A673 (cell line): ENCODE results near the gene CTSW. TPM values are rescaled to one million over a fixed set of nuclear protein-coding genes. Genes with fewer than 3 reads are reported as not detected.

Source experiments
- BruUV-seq: library from RNA; stranded (reverse); fragments of 400-500 nt; replicated peaks from 2 replicates; lab custom pipeline; 2021; lab: Mats Ljungman, UMichigan
- CTCF ChIA-PET: fragments of 300-600 bp; sonication (Branson Sonifier 250); formaldehyde crosslinking; loops from one replicate; lab custom pipeline; 2022; ENCODE audit warnings: antibody characterized with exemption; lab: Charles Lee
- POLR2A ChIA-PET: fragments of 300-600 bp; sonication (Branson Sonifier 250); formaldehyde crosslinking; loops from one replicate; lab custom pipeline; 2022; ENCODE audit warnings: antibody characterized with exemption; ENCODE audit not compliant: low non-redundant PET; lab: Charles Lee
- DNase-seq: peaks from one replicate; pipeline ENCODE4 v3.0.0-alpha.2; 2015; ENCODE audit warnings: low spot score
- H3K27ac ChIP-seq: fragments of 200-600 bp; sonication (generic); 2 replicates; pipeline ENCODE4 v1.5.1; 2016; ENCODE audit warnings: mixed run types, low read depth, mild to moderate bottlenecking, mixed read lengths, antibody characterized with exemption, low read length; ENCODE audit not compliant: poor library complexity, severe bottlenecking
- H3K27me3 ChIP-seq: fragments of 200-600 bp; sonication (generic); replicated peaks from 2 replicates; pipeline ENCODE4 v1.6.1; 2017; ENCODE audit warnings: mixed run types, low read depth, mild to moderate bottlenecking, mixed read lengths, antibody characterized with exemption, low read length; ENCODE audit not compliant: insufficient read depth, poor library complexity
- H3K36me3 ChIP-seq: fragments of 200-600 bp; sonication (generic); 2 replicates; pipeline ENCODE4 v1.6.1; 2016; ENCODE audit warnings: mixed run types, mild to moderate bottlenecking, mixed read lengths, antibody characterized with exemption, low read length; ENCODE audit not compliant: insufficient read depth, poor library complexity, severe bottlenecking
- H3K4me1 ChIP-seq: fragments of 200-600 bp; sonication (generic); 2 replicates; pipeline ENCODE4 v1.6.1; 2017; ENCODE audit warnings: mixed run types, mild to moderate bottlenecking, mixed read lengths, antibody characterized with exemption, low read length; ENCODE audit not compliant: insufficient read depth, poor library complexity, severe bottlenecking
- H3K4me3 ChIP-seq: fragments of 200-600 bp; sonication (generic); 2 replicates; pipeline ENCODE4 v1.5.1; 2016; ENCODE audit warnings: low read depth, mixed run types, mild to moderate bottlenecking, mixed read lengths, low read length; ENCODE audit not compliant: poor library complexity, severe bottlenecking
- H3K9me3 ChIP-seq: fragments of 200-600 bp; sonication (generic); 2 replicates; pipeline ENCODE4 v1.6.1; 2016; ENCODE audit warnings: mixed run types, low read depth, mild to moderate bottlenecking, mixed read lengths, antibody characterized with exemption, low read length; ENCODE audit not compliant: poor library complexity, severe bottlenecking
- EZH2 ChIP-seq: fragments of 200-600 bp; sonication (generic); IDR thresholded peaks from 2 replicates; pipeline ENCODE4 v1.6.1; 2017; ENCODE audit warnings: borderline replicate concordance, low read depth, mild to moderate bottlenecking, mixed read lengths, antibody characterized with exemption, low read length; ENCODE audit not compliant: poor library complexity, severe bottlenecking
- intact Hi-C: fragments of 100-400 bp; cut with micrococcal nuclease; formaldehyde crosslinking; loops from one replicate; pipeline ENCODE4 v1.10.0; 2022; ENCODE audit not compliant: unreplicated experiment
- total RNA-seq: library from RNA; stranded (reverse); gene quantifications from 2 replicates; pipeline ENCODE4 v1.2.3, GENCODE V29; 2021
- TF ChIP-seq, protein P1 (sequence below): fragments of 300-800, 200-600 bp; sonication (generic); conservative IDR thresholded peaks from 2 replicates; pipeline ENCODE4 v1.5.1; 2017; ENCODE audit warnings: low read depth, mild to moderate bottlenecking, antibody characterized with exemption, low read length, moderate library complexity, mixed read lengths

Gene CTSW
- total RNA-seq, 1 experiment from 2014 or later = not detected

DNA sequence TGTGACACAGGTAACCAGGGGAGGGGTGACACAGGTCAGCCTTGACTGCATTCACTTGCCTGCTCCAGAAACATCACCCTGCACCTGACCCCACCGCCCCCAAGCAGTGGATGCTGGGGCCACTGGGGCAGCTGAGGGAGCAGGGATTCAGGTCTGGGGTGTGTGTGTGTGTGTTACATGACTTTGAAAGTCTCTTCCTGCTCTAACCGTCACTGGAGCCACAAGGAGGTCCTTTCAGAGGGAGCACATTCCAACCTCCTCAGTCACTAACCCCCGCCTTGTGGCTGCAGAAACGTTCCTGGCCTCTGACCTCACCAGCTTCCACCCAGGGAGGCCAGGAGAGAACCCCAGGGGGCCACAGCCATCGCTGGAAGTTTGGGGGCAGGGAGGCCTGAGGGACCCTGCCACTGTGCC lies 23.4 kb downstream of the CTSW start:
- intact Hi-C loops = no loop called here
- CTCF ChIA-PET = no interaction called here
- no TSS peak for BruUV-seq
- H3K9me3 ChIP-seq = no peaks in the 10 kb centered on the region
- H3K27me3 ChIP-seq = no peaks in the 10 kb centered on the region
- H3K4me3 ChIP-seq = no peak overlapping the region
- DNase-seq = no peak
- H3K4me1 ChIP-seq = peaks cover 6% of the 10 kb centered on the region
- POLR2A ChIA-PET = no interaction called here
- H3K27ac ChIP-seq = no peak overlapping the region
- TF ChIP-seq EZH2 = no peak
- TF ChIP-seq, protein P1, sequence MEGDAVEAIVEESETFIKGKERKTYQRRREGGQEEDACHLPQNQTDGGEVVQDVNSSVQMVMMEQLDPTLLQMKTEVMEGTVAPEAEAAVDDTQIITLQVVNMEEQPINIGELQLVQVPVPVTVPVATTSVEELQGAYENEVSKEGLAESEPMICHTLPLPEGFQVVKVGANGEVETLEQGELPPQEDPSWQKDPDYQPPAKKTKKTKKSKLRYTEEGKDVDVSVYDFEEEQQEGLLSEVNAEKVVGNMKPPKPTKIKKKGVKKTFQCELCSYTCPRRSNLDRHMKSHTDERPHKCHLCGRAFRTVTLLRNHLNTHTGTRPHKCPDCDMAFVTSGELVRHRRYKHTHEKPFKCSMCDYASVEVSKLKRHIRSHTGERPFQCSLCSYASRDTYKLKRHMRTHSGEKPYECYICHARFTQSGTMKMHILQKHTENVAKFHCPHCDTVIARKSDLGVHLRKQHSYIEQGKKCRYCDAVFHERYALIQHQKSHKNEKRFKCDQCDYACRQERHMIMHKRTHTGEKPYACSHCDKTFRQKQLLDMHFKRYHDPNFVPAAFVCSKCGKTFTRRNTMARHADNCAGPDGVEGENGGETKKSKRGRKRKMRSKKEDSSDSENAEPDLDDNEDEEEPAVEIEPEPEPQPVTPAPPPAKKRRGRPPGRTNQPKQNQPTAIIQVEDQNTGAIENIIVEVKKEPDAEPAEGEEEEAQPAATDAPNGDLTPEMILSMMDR = no peak
- no peaks in the 10 kb centered on the region for H3K36me3 ChIP-seq

DNA sequence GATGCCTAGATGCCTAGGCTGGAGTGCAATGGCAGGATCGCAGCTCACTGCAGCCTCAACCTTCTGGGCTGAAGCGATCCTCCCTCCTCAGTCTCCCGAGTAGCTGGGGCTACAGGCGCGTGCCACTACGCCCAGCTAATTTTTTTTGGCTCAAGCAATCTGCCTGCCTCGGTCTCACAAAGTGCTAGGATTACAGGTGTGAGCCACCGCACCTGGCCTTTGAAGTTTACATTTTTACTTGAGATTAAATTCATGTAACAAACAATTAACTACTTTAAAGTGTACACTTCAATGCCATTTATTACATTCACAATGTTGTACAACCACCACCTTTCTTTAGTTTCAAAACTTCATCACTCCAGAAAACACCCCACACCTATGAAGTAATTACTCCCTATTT lies 24.1 kb downstream of the CTSW start:
- intact Hi-C loops = no loop called here
- H3K4me1 ChIP-seq = peaks cover 6% of the 10 kb centered on the region
- no TSS peak for BruUV-seq
- H3K36me3 ChIP-seq = no peaks in the 10 kb centered on the region
- no peak for DNase-seq
- no peak overlapping the region for H3K27ac ChIP-seq
- no peak overlapping the region for H3K4me3 ChIP-seq
- H3K9me3 ChIP-seq = no peaks in the 10 kb centered on the region
- TF ChIP-seq, protein P1 = no peak
- no peak for TF ChIP-seq EZH2
- H3K27me3 ChIP-seq = no peaks in the 10 kb centered on the region
- CTCF ChIA-PET = interaction anchor here (0.6 kb wide), 1 partner anchor 16 kb away, joined by 9 read pairs; the partner anchor contains the start of gene FIBP
- POLR2A ChIA-PET = no interaction called here

DNA sequence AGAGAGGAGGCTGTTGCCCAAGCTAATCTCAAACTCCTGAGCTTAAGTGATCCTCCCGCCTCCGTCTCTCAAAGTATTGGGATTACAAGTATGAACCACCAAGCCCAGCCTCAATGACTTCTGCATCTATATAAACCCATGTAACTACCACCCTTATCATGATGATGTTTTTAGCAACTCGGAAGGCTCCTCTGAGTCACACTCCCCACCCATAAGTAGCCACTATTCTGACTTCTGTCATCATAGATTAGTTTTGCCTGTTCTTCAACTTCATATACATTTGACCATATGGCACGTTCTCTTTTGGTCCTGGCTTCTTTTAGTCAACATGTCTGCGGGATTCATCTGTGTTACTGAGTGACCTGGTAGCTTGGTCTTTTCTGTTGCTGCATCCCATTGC lies 27.0 kb downstream of the CTSW start:
- BruUV-seq = no TSS peak
- intact Hi-C loops = no loop called here
- peaks cover 6% of the 10 kb centered on the region for H3K4me1 ChIP-seq
- H3K27ac ChIP-seq = no peak overlapping the region
- H3K36me3 ChIP-seq = no peaks in the 10 kb centered on the region
- ChIA-PET CTCF (no interaction called here), POLR2A (no interaction called here)
- H3K4me3 ChIP-seq = no peak overlapping the region
- TF ChIP-seq EZH2 = no peak
- TF ChIP-seq, protein P1 = no peak
- DNase-seq = no peak
- H3K27me3 ChIP-seq = no peaks in the 10 kb centered on the region
- H3K9me3 ChIP-seq = no peaks in the 10 kb centered on the region
